Colon (tissue), 2 donors: ENCODE results near the gene ALDH5A1.

Experiments
- FAIRE-seq: peaks from 2 replicates; lab custom pipeline; 2012; peaks lifted over from hg19 to GRCh38; lab: Jason Lieb, UNC
- donor health status: control.
- donor health status: control.

Gene ALDH5A1

GRCh38 chr6:24524805-24525204 lies 30.0 kb downstream of the ALDH5A1 start:
- FAIRE-seq = no peak

DNA sequence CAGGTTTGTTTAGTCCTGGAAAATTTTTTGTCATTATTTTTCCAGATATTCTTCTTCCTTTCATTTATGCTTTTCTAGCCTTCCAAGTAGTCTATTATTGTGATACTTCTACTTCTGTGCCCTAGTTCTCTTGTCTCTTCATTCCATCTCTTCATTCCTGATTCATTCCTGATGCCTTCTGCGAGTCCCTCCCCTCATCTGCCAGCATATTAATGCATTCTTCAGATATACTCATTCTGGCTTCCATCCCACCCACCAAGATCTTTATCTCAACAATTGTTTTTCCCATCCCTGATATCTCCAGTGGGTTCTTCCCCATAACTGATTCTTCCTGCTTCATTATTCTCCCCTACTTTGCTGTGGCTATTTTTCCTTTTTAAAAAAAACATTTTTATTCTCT lies 35.2 kb downstream of the ALDH5A1 start:
- no peak for FAIRE-seq

DNA sequence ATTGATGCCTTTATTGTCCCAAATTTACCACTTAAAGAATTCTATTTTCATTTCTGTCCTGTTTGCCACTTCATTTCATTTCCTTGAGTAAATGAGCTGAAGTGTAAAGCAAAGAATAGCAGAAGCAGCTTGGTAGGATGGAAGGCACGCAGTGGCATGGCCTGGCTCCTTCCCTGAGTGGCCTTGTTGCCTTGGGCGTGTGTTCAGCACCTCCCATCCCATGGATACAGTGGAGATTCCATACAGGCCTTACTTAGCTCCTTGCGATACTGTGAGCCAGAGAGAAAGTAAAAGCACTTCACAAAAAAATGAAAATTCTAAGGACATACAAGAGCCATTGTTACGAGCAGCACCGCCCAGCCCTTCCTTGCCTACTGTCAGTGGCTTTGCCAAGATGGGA lies 39.6 kb downstream of the ALDH5A1 start:
- no peak for FAIRE-seq

GRCh38 chr6:24535210-24535609 lies 40.4 kb downstream of the ALDH5A1 start:
- FAIRE-seq = no peak

DNA sequence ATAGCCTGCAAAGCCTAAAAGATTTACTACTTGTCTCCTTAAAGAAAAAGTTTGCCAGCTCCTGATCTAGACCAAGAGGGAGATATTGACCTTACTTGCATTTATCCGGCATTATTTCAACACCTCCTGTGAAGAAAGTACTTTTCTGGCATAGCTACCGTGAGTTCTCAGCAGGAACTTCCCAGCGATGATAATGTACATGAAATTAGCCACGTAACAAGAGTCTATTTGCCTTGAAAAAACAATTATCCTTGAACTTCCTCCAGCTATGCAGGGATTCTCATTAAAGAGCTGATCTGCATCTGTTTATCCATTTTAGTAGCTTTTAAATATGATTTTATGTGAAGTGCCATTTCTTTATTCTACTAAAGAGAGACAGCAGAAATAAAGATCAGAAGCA lies 41.7 kb downstream of the ALDH5A1 start:
- FAIRE-seq = no peak

GRCh38 chr6:24537082-24537699 lies 42.4 kb downstream of the ALDH5A1 start:
- no peak for FAIRE-seq

- no peak for FAIRE-seq
Measured at GRCh38 chr6:24537771-24538385, 43.1 kb downstream of the ALDH5A1 start.

DNA sequence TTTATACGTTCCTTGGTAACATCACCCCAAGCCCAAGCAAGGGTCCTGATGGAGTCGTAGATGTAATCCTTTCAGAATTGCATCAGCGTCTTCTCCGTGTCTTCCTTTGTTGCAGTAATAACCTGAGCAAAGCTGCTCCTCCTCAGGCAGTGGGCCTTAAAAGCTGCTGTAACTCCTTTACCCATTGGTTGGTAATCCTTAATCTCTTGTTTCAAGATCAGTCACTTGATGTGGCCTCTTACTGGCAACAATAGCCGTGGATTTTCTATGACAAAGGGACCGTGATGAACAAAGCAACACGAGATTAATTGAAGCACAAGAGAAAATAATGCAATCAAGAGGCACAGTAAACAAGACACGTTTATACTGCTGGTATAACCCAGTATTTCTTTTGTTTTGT lies 44.6 kb downstream of the ALDH5A1 start:
- no peak for FAIRE-seq

- FAIRE-seq = no peak
Measured at GRCh38 chr6:24540197-24540596, 45.4 kb downstream of the ALDH5A1 start.

DNA sequence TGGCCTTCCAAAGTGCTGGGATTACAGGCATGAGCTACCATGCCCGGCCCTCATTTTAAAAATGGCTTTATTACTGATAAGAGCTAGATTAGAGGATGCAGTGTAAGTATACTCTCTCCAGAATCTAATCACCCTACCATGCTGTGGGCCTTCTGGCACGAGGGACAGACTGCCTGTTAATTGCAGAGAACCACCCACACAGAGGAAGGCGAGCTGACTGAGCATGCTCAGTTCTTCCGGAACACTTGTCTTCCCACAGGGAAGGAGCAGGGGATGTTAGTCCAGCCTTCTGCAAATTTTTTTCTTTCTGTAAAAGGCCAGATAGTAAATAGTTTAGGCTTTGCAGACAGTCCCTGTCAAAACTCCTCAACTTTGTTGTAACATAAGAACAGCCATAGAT lies 48.9 kb downstream of the ALDH5A1 start:
- FAIRE-seq = no peak

GRCh38 chr6:24545183-24545582 lies 50.4 kb downstream of the ALDH5A1 start:
- no peak for FAIRE-seq

DNA sequence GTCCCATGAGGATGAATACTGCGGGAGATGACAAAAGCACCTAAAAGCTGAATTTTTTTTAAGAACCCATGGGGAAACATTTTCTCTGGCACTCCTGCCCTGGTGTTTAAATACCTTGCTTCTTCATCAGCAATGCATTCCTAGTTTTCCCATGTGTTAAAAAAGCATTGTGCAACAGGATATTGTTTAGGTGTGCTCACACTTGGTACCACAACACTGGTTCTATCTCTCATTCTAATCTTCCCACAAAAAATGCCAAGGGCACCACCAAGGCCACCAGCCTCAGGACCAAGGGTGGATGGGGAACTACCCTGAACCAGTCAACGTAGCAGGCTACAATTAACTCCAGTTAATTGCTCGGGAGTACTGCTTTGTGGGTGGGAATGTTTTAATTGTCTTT lies 50.9 kb downstream of the ALDH5A1 start:
- FAIRE-seq = no peak

DNA sequence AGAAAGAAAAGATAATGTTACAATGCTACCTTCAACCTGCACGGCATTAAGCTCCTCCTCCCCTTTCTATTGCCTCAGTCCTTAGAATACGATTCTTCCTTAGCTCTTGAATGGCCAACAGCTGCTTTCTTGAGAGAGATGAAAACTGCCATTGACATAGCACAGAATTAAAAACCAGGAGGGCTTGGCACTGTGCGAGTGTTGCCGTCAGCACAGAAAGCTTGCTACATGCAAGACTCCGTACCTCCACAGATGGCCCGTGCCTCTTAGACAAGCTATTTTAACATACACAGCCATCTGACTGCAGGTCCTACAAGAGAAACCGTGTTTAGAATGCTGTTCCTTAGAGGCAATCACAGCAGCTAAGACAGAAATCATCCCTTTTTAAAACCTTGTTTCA lies 51.7 kb downstream of the ALDH5A1 start:
- no peak for FAIRE-seq

DNA sequence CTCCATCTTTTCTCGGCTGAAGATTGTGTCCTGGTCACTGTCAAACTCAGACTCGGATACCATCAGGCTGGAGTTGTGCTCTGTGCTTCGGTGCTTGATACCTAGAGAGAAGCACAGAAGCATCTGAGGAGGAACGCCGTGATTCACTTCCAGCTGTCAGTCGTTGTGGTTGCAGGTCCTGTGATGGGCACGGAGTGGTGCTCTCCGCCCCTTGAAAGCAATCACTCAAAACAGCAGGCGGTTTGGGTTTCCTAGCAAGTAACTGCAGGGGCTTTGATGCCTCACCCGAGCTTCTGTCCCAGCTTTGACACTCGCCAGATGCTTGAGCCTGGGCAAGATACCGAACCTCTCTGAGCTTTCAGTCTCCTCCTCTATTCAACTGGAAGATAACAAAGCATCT lies 52.5 kb downstream of the ALDH5A1 start:
- FAIRE-seq = no peak

DNA sequence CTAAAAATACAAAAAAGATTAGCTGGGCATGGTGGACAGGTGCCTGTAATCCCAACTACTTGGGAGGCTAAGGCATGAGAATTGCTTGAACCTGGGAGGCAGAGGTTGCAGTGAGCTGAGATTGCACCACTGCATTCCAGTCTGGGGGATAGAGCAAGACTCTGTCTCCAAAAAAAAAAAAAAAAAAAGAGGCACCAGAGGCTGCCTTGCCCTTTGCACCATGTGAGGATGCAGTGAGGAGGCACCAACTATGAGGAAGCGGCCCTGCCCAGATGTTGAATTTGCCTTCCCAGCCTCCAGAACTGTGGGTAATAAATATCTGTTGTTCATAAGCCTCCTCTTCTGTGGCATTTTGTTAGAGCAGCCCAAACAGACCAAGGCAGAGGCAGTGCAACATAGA lies 54.4 kb downstream of the ALDH5A1 start:
- no peak for FAIRE-seq

- no peak for FAIRE-seq
Measured at GRCh38 chr6:24549674-24550353, 55.0 kb downstream of the ALDH5A1 start.

- FAIRE-seq = no peak
Measured at GRCh38 chr6:24551139-24551538, 56.4 kb downstream of the ALDH5A1 start.

- FAIRE-seq = no peak
Measured at GRCh38 chr6:24554474-24554873, 59.7 kb downstream of the ALDH5A1 start.

DNA sequence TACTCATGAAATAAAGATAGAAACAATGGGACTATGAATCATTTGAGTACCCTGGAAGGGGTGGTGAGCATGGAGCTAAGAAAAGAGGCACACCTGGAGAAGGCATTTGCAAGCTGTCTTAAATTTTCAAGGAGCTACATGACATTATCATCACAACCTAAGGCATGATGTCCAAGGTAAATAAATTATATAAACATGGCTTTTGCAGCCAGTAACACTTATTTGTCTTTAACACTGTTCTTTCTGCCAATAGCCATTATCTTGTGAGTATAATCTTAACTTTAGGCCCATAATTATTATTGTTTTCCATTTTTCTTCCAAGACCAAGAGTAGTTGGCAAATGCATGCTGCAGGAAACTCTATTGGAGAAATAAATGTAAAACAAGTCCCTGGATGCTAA lies 63.7 kb downstream of the ALDH5A1 start:
- FAIRE-seq = no peak

- FAIRE-seq = no peak
Measured at GRCh38 chr6:24564081-24564480, 69.3 kb downstream of the ALDH5A1 start.

GRCh38 chr6:24565196-24565595 lies 70.4 kb downstream of the ALDH5A1 start:
- FAIRE-seq = no peak

DNA sequence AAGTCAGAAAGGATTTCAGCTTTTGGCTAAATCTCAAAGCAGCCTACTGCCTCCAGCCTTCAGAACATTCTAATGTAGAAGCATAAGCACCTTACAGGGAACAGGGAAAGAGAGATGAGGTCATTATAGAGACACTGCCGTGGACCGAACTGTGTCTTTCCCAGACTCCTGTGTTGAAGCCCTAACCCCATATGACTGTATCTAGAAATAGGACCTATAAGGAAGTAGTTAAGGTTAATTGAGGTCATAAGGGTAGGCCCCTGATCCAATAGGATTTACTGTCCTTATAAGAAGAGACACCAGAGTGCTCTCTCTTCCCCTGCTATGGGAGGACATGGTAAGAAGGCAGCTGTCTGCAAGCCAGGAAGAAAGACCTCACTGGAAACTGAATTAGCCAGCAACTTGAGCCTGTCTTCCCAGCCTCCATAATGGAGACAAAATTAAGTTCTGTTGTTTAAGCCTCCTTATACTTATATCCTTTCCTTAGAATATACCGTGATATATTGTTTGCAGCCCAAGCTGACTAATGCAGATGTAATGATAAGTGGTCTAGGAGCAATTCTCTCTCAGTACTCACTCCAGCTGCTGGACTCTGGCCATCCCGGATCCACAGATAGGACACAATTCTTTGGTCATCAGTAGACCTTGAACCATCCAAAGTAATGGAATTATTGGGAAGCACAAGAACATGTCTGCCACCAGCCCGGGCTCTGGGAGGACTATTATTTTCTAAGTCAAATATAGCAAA lies 71.4 kb downstream of the ALDH5A1 start:
- no peak for FAIRE-seq

DNA sequence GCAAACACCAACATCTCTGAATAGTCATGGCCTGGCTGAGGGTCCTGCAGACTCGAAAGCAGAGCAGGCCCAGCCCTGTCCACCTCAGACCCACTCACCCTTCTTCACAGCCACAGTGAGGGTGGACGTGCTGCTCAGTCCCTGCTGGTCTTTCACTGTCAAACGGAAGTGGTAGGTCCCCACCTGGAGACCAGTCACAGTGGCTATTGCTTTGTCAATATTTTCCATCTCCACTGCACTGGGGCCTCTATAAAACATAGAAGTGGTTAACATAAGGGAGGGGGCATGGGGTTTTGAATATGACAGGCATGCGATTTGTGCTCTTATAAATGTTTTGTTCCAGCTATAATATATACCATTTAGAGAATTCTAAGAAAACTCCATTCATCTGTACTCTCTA lies 73.9 kb downstream of the ALDH5A1 start:
- no peak for FAIRE-seq
